ENCODE measurements around the gene TATDN3.
"Not testable (repeated sequence)": the region's sequence is repeated elsewhere in the genome, so short reads cannot be mapped to it uniquely, and the experiment has no call there.

Gene TATDN3

DNA sequence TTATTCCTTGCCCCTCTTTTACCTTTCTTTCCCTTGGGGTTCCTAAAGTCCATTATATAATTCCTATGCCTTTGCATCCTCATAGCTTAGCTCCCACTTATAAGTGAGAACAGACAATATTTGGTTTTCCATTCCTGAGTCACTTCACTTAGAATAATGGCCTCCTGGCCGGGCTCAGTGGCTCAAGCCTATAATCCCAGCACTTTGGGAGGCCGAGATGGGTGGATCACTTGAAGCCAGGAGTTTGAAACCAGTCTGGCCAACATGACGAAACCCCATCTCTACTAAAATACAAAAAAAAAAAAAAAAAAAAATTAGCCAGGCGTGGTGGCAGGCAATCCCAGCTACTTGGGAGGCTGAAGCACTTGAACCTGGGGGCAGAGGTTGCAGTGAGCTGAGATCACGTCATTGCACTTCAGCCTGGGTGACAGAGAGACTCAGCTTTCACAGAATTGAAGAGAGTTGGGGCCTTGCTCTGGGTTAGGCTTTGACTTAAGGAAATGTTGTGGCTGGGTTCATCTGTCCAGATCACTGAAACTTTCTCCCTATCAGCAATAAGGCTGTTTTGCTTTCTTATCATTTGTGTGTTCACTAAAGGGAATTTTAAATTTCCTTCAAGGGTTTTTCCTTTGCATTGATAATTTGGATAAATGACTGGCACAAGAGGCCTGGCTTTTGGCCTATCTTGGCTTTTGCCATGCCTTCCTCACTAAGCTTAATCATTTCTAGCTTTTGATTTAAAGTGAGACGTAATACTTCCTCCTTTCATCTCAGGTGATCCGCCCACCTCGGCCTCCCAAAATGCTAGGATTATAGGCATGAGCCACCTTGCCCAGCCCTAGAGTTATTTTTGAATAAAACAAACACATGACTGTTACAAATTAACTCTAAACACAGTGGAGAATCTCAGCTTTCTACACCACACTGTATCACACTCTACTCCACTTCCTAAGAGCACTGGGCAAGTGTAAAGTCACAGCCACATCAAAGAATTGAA lies 41.8 kb downstream of the TATDN3 start:
- not testable (repeated sequence) for FAIRE-seq

DNA sequence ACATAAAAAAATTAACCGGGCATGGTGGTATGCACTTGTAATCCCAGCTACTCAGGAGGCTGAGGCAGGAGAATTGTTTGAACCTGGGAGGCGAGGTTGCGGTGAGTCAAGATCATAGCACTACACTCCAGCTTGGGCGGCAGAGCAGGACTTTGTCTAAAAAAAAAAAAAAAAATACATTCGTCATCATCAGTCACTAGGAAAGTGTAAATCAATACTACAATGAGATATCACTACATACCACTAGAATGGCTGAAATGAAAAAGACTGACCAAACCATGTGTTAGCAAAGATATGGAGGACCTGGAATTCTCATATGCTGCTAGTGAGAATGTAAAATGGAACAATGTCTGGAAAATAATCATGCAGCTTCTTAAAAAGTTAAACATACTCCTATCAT lies 46.5 kb downstream of the TATDN3 start:
- no peak for FAIRE-seq

DNA sequence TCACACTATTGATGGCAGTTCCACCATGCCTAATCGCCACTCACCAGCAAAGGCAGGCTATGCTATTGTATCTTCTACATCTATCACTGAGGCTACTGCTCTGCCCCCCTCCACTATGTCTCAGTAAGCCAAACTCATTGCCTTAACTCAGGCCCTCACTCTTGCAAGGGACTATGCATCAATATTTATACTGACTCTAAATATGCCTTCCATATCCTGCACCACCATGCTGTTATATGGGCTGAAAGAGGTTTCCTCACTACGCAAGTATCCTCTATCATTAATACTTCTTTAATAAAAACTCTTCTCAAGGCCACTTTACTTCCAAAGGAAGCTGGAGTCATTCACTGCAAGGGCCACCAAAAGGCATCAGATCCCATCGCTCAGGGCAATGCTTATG lies 52.8 kb downstream of the TATDN3 start:
- not testable (repeated sequence) for FAIRE-seq

DNA sequence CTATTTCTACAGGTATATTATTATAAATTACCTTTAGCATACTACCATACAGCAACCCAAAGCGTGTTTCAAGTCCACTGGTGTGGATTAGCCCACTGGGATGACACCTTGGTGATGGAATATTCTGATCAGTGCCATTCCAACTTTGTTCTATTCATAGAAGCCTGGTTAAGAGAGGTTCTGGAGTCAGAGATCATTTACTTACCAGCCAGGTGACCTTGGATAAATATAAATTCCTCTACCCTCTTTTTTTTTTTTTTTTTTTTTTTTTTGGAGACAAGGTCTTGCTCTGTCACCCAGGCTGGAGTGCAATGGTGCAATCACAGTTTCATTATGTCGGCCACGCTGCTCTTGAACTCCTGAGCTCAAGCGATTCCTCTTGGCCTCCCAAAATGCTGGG lies 55.9 kb downstream of the TATDN3 start, which contains the start of gene SPATA45:
Gene SPATA45 (minus strand): TSS at position 101 of the 400 bp plus-strand sequence. CDS start 11,500 bp downstream, outside the sequence.
- FAIRE-seq = no peak

DNA sequence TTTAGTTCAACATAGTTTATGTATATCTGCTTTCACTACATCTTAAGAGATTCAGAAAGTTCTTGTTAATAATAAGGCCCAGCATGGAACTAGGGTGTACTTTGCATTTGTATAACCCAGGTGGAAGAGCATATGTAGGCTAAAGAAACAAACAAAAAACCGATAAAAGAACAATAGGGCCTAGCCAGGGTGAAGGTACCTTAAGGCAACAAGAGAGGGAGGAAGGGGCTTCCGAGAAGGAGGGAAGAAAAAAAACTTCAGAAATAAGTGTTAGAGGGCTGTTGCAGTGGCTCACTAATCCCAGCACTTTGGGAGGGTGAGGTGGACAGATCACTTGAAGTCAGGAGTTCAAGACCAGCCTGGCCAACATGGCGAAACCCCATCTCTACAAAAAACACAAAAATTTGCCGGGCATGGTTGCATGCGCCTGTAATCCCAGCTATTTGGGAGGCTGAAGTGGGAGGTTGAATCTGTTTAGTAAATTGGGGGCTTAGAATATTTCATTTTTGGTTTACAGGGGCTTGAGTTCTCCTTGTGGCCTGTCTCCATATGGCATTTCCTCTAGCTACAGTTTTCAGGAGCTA lies 60.5 kb downstream of the TATDN3 start:
- FAIRE-seq = no peak

DNA sequence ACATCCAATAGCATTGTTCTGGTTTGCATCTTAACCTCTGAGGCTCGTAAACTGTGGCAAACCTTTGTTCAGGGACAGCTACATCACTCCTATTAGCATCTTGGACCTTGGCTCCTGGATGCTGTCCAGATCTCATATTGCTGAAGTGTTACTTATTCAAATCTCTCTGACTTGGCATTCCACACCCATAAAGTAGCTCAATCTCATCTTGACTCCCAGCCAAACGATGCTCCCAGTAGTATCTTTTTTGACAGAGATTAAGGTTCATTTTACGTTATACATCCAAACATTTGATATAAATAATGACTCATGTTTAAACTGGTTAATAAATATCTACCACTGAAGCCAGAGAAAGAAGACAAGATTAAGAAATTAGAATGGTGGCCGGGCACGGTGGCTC lies 62.0 kb downstream of the TATDN3 start:
- FAIRE-seq = no peak

DNA sequence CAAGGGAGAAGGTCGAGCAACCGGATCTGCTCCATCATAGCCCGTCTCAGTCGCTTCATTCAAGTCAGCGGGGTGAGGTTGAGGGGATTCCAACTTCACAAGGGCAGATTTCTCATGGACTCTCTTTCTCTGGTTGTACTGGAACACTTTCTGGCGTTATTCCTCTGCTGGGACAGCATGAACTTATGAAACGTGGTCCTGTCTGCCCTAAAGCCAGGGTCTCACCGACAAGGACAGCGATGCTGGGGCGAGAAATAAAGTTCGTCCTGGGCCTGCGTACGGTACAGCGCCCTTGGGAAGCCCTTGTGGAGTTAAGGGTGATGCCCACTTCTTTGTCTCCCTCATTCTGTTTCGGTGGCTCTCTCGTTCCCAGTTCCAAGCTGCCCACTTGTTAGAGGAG lies 65.1 kb downstream of the TATDN3 start:
- no peak for FAIRE-seq

DNA sequence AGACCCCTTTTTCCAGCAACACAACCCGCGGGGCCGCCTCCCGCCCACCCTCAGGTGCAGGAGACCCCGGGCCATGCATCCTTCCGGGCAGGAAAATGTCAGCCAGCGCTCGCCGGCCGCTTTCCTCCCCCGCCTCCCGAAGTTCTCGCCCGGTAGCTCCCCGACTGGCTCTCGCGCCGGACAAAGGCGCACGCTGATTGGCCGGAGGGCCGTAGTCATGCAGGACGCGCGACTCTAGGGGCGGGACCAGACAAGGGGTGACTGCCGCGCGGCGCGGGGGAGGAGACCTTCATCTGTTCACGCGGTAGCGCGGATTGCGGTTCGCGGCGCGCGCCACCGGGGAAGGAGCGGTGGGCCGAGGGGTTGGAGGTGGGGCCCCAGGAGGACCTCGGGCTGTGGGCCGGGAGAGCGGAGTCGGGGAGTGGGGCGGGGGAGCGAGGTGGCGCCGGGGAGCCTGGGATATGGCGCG lies 66.3 kb downstream of the TATDN3 start, which contains the start of gene FLVCR1:
Gene FLVCR1 (plus strand): TSS at position 284 of the 469 bp plus-strand sequence. CDS start 178 bp downstream, at position 462.
- peak; percentile 95 for FAIRE-seq

DNA sequence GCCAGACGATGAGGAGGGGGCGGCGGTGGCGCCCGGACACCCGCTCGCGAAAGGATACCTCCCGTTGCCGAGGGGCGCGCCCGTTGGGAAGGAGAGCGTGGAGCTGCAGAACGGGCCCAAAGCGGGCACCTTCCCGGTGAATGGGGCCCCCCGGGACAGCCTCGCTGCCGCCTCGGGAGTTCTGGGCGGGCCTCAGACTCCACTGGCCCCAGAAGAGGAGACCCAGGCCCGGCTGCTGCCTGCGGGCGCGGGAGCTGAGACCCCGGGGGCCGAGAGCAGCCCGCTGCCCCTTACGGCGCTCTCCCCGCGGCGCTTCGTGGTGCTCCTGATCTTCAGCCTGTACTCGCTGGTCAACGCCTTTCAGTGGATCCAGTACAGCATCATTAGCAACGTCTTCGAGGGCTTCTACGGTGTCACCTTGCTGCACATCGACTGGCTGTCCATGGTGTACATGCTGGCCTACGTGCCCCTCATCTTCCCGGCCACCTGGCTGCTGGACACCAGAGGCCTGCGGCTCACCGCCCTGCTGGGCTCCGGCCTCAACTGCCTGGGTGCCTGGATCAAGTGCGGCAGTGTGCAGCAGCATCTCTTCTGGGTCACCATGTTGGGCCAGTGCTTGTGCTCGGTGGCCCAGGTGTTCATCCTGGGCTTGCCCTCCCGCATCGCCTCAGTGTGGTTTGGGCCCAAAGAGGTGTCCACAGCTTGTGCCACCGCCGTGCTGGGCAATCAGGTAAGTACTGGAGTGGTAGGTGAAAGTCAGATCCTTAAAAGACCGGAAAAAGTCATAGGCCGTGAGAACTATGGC lies 67.0 kb downstream of the TATDN3 start:
- no peak for FAIRE-seq

DNA sequence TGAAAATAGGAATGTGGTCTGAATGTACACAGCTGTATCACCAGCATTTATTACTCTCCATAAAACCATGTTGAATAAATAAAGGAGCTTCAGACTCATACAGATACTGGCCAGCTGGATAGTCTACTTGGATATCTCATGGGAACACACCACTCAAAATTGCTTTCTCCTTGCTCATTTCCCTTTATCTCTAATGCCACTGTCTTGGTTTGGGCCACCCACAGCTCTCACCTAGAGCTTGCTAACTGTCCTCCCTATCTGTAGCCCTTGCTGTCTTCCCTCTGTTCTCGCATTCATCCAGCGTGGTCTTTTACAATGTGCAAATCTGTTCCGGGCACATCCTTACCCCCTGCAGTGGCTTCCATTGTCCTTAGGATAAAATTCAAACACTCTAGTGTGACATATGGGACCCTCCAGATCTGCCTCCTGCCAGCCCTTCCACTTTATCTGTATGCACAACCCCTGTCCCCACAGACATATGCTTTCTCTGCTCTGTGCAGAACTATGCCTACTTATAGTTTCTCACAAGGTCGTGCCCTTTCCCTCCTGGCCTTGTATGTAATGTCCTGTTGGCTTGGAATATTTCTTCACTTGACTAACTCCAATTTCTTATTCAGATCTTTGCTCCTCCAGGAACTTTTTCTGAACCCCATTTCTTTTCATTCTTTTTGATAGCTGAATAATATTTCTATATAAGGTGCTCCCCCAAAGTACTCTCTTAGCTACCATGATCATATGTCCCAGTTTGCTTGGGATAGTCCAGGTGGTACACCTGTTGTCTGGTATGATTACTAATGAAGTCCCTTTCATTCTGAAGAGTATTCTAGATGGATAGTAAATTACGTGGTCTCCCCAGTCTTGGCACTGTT lies 69.3 kb downstream of the TATDN3 start:
- FAIRE-seq = no peak

DNA sequence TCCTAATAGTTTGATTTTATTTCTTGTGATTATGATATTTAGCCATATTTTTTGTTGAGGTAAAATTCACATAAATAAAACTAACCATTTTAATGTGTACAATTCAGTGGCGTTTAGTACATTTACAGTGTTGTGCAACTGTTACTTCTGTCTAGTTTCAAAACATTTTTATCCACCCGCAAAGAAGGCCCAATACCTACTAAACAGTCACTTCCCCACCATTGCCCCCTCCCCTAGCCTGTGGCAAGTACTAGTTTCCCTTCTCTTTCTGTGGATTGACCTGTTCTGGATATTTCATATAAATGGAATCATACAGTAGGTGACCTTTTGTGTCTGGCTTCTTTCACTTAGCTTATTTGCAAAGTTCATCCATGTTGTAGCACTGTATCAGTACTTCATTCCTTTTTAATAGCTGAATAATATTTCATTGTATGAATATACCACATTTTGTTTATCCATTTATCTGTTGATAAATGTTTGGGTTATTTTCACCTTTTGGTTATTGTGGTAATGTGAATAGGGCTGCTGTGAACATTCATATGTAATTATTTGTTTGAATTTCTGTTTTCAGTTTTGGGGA lies 70.5 kb downstream of the TATDN3 start:
- FAIRE-seq = no peak

DNA sequence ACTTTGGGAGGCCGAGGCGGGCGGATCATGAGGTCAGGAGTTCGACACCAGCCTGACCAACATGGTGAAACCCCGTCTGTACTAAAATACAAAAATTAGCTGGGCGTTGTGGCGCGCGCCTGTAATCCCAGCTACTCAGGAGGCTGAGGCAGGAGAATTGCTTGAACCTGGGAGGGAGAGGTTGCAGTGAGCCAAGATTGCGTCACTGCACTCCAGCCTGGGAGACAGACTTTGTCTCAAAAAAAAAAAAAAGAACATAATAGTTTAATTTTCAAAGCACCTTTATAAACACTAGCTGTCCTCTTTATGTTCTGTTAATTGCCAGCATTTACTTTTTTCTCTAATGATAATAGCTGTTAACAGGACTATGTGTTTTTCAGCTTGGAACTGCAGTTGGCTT lies 71.7 kb downstream of the TATDN3 start:
- FAIRE-seq = not testable (repeated sequence)

DNA sequence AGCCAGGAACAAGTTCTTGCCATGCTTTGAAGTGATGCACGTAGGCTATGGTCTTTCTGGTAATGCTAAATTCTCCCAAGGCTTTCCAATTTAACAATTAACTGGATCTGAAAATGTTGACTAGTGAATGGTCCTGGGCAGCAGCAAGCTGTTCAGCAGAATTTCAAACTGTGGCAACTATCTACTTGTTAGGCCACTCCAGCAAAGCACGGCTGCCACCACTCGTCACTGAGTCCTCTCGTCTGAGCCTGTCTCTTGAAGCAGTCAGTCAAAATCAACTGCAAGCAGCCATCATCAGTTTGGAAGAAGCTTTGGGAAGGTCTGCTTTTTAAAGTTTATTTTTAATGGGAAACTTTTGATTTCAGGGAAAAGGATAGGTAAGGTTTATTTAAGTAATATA lies 72.5 kb downstream of the TATDN3 start:
- no peak for FAIRE-seq
